ENCODE data around the gene NCKIPSD.

NCKIPSD gene

DNA sequence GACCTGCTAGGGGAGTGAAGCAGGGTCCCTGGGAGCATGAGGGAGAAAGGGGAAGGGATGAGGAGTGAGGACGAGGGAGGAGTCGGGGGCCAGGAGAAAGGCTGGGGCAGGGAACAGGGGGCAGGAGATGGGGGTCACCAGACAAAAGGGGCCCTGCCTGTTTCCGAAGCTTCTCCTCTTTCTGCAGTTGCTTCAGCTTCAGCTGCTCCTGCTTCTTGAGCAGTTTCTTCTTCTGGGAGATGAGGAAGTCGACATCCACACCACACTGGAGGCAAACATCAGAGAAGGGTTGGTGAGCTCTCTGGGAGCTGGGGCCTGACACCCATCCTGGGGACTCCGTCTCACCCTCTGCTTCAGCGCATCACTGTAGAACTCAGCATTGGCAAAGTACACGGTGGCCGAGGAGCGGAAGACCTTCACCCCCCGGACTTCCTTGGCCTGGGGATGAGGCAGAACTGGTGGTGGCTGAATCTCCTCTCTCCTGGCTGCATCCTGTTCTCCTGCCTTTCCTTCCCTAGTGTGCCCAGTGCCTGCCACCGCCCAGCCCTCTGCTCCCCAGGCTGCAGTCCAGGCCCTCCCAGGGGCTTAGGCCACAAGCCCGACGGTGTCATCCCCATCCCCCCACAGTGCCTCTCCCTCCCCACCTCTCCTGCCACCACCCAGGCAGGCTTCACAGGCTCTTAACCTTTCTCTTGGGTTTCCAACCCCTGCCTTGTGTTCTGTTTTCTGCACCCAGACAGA, 57.3 kb downstream of the NCKIPSD start:
- no peak for DNase-seq (ENCODE audit: low spot score)
- TF ChIP-seq, protein P1, sequence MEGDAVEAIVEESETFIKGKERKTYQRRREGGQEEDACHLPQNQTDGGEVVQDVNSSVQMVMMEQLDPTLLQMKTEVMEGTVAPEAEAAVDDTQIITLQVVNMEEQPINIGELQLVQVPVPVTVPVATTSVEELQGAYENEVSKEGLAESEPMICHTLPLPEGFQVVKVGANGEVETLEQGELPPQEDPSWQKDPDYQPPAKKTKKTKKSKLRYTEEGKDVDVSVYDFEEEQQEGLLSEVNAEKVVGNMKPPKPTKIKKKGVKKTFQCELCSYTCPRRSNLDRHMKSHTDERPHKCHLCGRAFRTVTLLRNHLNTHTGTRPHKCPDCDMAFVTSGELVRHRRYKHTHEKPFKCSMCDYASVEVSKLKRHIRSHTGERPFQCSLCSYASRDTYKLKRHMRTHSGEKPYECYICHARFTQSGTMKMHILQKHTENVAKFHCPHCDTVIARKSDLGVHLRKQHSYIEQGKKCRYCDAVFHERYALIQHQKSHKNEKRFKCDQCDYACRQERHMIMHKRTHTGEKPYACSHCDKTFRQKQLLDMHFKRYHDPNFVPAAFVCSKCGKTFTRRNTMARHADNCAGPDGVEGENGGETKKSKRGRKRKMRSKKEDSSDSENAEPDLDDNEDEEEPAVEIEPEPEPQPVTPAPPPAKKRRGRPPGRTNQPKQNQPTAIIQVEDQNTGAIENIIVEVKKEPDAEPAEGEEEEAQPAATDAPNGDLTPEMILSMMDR (IDR thresholded peaks at IDR 0.05), result no peak
- H3K27ac ChIP-seq, result no peak overlapping the region
- H3K4me3 ChIP-seq, result no peak overlapping the region

DNA sequence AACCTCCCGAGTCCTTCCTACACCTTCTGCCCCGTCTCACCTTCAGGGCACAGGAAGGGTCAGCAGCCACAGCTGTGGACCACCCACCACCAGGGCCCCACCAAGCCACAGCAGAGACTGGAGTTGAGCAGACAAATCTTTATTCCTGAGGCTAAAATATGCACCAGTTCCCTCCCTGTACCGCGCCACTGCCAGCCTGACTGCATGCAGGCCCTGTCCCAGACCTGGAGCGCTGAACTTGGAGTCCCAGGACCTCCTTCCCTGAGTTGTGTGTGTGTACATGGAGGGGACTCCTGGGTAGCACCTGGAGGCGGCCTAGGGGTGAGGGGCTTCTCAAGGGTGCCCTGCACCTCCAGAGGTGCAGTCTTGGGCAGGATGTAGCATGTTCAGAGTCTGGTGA, 60.1 kb downstream of the NCKIPSD start:
- no peak overlapping the region for H3K27ac ChIP-seq
- TF ChIP-seq, protein P1 (IDR thresholded peaks at IDR 0.05), result no peak
- DNase-seq (ENCODE audit: low spot score), result no peak
- no peak overlapping the region for H3K4me3 ChIP-seq

DNA sequence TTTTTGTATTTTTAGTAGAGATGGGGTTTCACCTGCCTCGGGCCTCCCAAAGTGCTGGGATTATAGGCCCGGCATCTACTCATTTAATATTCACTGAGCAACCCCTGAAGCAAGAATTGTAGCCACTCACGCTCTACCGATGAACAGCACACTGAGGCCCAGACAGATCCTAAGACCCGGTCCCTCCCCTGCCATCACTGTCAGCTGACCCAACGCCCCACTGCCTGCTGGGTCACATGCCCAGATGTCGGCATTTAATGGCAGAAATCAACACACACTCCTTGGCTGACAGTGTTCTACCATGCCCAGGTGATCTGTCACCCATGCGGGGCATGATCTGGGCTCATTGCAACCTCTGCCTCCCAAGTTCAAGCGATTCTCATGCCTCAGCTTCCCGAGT, 60.9 kb downstream of the NCKIPSD start:
- Histone ChIP-seq H3K27ac (no peak overlapping the region), H3K4me3 (no peak overlapping the region)
- DNase-seq (ENCODE audit: low spot score), result no peak
- TF ChIP-seq, protein P1 (IDR thresholded peaks at IDR 0.05), result no peak

DNA sequence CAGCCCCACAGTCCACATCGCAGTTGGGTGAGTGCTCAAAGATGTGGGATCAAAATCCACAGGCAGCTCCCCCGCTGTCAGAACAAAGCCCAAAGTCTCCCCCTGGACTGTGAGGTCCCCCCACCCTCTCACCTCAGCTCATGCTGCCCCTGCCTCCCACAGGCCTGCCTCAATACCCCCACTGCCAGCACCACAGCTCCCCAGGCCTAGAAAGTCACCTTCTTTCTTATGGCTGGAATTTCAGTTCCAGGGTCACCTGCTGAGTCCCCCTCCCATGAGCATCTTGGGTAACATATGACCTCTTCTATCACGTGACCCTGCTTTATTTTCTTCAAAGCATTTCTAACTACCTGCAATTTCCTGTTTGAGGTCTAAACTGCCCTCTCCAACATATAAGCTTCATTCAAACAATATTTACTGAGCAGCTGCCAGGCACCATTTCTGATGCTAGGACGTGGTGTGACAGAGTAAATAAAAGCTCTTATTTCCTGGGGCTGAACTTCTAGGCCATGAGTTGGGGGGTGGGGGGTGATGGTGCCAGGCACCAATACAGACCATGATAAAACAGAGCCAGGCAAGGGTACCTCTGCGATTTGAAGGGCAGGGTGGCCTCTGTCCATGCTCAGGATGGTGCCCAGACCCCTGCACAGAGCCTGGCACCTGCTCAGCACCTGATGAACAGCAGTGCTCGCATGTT, 61.7 kb downstream of the NCKIPSD start:
- TF ChIP-seq, protein P1 (IDR thresholded peaks at IDR 0.05), result no peak
- DNase-seq (ENCODE audit: low spot score), result no peak

More for the DNA sequence above, 61.7 kb downstream of the NCKIPSD start:
- Histone ChIP-seq H3K4me3 (no peak overlapping the region), H3K27ac (no peak overlapping the region)

Data from coronary artery (tissue), 2 donors.